Stimulated activated CD4-positive, alpha-beta T cell treated with anti-CD3 and anti-CD28 coated beads, Interleukin-15, amount 100 ng/mL, for 24 hours (primary cell): ENCODE results near the gene ADGRG6.
"Not testable (repeated sequence)": the region's sequence is repeated elsewhere in the genome, so short reads cannot be mapped to it uniquely, and the experiment has no call there.

Experiments used
- DNase-seq: peaks from one replicate; pipeline ENCODE4 v3.0.0-alpha.2; 2020

Gene ADGRG6

GRCh38 chr6:142452993-142453392 is 151.2 kb downstream of the ADGRG6 start:
- DNase-seq: no peak

- DNase-seq: not testable (repeated sequence)
Measured at GRCh38 chr6:142454196-142454595, 152.4 kb downstream of the ADGRG6 start.

GRCh38 chr6:142454848-142455247 is 153.0 kb downstream of the ADGRG6 start:
- DNase-seq: not testable (repeated sequence)

GRCh38 chr6:142455957-142456589 is 154.3 kb downstream of the ADGRG6 start:
- no peak for DNase-seq

- no peak for DNase-seq
Measured at GRCh38 chr6:142457638-142458406, 156.0 kb downstream of the ADGRG6 start.

GRCh38 chr6:142458836-142459235 is 157.0 kb downstream of the ADGRG6 start:
- DNase-seq: no peak

GRCh38 chr6:142459271-142459670 is 157.5 kb downstream of the ADGRG6 start:
- no peak for DNase-seq

- DNase-seq: no peak
Measured at GRCh38 chr6:142462260-142462659, 160.5 kb downstream of the ADGRG6 start.

- DNase-seq: no peak
Measured at GRCh38 chr6:142463988-142464387, 162.2 kb downstream of the ADGRG6 start.

- no peak for DNase-seq
Measured at GRCh38 chr6:142469220-142469619, 167.4 kb downstream of the ADGRG6 start.

GRCh38 chr6:142470421-142470820 is 168.6 kb downstream of the ADGRG6 start:
- DNase-seq: no peak

GRCh38 chr6:142474531-142475289 is 172.9 kb downstream of the ADGRG6 start:
- no peak for DNase-seq

GRCh38 chr6:142476452-142476851 is 174.6 kb downstream of the ADGRG6 start:
- DNase-seq: no peak

GRCh38 chr6:142478117-142478516 is 176.3 kb downstream of the ADGRG6 start:
- DNase-seq: peak; percentile 11

- DNase-seq: no peak
Measured at GRCh38 chr6:142481466-142481865, 179.7 kb downstream of the ADGRG6 start.

GRCh38 chr6:142482249-142482648 is 180.4 kb downstream of the ADGRG6 start:
- DNase-seq: no peak

- DNase-seq: no peak
Measured at GRCh38 chr6:142482974-142483373, 181.2 kb downstream of the ADGRG6 start.

- DNase-seq: no peak
Measured at GRCh38 chr6:142485256-142485655, 183.4 kb downstream of the ADGRG6 start.

- no peak for DNase-seq
Measured at GRCh38 chr6:142489722-142490610, 188.2 kb downstream of the ADGRG6 start.
